ENCODE measurements around the gene WHRN.

The WHRN gene

DNA sequence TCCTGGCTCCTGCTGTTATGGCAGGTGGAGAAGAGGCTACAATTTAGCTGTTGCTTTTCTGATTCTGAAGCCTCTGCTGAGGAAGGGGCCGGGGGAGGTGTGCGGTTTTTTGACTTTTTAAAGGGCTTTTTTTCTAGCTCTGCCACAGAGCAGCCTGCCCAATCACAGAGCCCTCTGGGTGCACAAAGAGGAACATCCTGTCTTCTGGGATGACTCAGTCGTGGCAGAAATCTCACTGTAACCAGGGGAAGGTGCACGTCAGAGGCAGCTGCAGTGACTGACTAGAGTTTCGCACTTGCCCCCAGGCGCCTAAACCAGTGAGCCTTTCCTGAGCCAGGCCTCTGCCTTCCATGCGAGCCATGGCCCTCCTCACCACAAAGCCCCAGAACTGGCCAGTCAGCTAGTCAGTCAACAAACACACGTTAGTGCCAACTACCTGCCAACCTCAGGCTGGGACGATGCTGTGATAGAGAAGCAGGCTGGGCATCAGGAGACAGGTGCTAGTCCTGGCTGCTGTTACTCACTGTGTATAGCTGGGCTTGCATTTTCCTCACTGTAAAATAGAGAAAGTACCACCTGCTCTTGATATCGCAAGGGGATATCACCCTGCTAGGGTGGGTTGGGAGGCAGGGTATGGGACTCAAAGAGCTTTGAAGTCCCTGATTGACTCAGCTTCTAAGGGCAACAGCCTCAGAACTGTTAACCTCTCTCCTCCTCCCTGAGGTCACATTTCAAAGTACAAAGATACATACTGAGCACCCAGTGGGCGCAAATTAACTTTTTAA, 119.7 kb downstream of the WHRN start:
- TF ChIP-seq SIN3A (IDR thresholded peaks at IDR 0.05; ENCODE audit: borderline replicate concordance, insufficient read depth, low read length) (no peak), POLR2AphosphoS5 (IDR thresholded peaks at IDR 0.05; ENCODE audit: low read depth, low read length) (no peak), TAF1 (IDR thresholded peaks at IDR 0.05; ENCODE audit: borderline replicate concordance, insufficient read depth, low read length) (no peak), FOXP2 (optimal IDR thresholded peaks at IDR 0.05; ENCODE audit: borderline replicate concordance, extremely low read depth, extremely low read length, insufficient read depth) (no peak)
- TF ChIP-seq, protein P1, sequence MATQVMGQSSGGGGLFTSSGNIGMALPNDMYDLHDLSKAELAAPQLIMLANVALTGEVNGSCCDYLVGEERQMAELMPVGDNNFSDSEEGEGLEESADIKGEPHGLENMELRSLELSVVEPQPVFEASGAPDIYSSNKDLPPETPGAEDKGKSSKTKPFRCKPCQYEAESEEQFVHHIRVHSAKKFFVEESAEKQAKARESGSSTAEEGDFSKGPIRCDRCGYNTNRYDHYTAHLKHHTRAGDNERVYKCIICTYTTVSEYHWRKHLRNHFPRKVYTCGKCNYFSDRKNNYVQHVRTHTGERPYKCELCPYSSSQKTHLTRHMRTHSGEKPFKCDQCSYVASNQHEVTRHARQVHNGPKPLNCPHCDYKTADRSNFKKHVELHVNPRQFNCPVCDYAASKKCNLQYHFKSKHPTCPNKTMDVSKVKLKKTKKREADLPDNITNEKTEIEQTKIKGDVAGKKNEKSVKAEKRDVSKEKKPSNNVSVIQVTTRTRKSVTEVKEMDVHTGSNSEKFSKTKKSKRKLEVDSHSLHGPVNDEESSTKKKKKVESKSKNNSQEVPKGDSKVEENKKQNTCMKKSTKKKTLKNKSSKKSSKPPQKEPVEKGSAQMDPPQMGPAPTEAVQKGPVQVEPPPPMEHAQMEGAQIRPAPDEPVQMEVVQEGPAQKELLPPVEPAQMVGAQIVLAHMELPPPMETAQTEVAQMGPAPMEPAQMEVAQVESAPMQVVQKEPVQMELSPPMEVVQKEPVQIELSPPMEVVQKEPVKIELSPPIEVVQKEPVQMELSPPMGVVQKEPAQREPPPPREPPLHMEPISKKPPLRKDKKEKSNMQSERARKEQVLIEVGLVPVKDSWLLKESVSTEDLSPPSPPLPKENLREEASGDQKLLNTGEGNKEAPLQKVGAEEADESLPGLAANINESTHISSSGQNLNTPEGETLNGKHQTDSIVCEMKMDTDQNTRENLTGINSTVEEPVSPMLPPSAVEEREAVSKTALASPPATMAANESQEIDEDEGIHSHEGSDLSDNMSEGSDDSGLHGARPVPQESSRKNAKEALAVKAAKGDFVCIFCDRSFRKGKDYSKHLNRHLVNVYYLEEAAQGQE (IDR thresholded peaks at IDR 0.05; ENCODE audit: insufficient read depth in 1 of 2, low read depth in 2 of 2, low read length in 2 of 2): no peak

DNA sequence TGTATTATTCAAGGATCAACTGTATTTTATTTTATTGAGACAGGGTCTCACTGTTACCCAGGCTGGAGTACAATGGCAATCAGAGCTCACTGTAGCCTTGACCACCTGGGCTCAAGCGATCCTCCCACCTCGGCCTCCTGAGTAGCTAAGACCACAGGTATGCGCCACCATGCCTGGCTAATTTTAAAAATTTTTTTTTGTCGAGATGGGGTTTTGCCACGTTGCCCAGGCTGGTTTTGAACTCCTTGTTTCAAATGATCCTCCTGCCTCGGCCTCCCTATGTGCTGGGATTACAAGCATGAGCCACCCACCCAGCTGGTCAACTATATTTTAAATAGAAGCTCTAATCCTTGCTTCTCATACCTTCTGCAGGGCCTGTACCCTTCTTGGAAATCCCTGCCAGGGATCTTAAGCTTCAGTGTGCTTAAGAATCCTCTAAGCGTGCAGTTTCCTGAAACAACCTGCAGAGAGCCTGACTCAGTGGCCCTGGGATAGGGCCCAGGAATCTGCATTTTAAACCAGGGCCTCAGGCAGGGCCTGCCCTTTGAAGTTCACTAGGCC, 120.4 kb downstream of the WHRN start:
- no peak for TF ChIP-seq TAF1 (IDR thresholded peaks at IDR 0.05; ENCODE audit: borderline replicate concordance, insufficient read depth, low read length)
- no peak for TF ChIP-seq POLR2AphosphoS5 (IDR thresholded peaks at IDR 0.05; ENCODE audit: low read depth, low read length)
- TF ChIP-seq FOXP2 (optimal IDR thresholded peaks at IDR 0.05; ENCODE audit: borderline replicate concordance, extremely low read depth, extremely low read length, insufficient read depth): no peak
- TF ChIP-seq, protein P1 (IDR thresholded peaks at IDR 0.05; ENCODE audit: insufficient read depth in 1 of 2, low read depth in 2 of 2, low read length in 2 of 2): no peak
- TF ChIP-seq SIN3A (IDR thresholded peaks at IDR 0.05; ENCODE audit: borderline replicate concordance, insufficient read depth, low read length): no peak

DNA sequence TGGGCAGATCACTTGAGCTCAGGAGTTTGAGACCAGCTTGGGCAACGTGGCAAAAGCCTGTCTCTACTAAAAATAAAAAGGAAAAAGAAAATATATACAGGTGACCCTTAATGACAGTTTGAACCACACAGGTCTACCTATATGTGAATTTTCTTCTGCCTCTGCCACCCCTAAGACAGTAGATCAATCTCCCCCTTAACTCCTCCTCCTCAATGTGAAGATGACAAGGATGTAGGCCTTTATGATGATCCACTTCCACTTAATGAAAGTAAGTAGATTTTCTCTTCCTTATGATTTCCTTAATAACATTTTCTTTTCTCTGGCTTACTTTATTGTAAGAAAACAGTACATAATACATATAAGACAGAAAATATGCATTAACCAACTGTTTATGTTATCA, 120.9 kb downstream of the WHRN start:
- TF ChIP-seq FOXP2 (optimal IDR thresholded peaks at IDR 0.05; ENCODE audit: borderline replicate concordance, extremely low read depth, extremely low read length, insufficient read depth) (no peak), SIN3A (IDR thresholded peaks at IDR 0.05; ENCODE audit: borderline replicate concordance, insufficient read depth, low read length) (no peak), TAF1 (IDR thresholded peaks at IDR 0.05; ENCODE audit: borderline replicate concordance, insufficient read depth, low read length) (no peak), POLR2AphosphoS5 (IDR thresholded peaks at IDR 0.05; ENCODE audit: low read depth, low read length) (no peak)
- TF ChIP-seq, protein P1 (IDR thresholded peaks at IDR 0.05; ENCODE audit: insufficient read depth in 1 of 2, low read depth in 2 of 2, low read length in 2 of 2): no peak

DNA sequence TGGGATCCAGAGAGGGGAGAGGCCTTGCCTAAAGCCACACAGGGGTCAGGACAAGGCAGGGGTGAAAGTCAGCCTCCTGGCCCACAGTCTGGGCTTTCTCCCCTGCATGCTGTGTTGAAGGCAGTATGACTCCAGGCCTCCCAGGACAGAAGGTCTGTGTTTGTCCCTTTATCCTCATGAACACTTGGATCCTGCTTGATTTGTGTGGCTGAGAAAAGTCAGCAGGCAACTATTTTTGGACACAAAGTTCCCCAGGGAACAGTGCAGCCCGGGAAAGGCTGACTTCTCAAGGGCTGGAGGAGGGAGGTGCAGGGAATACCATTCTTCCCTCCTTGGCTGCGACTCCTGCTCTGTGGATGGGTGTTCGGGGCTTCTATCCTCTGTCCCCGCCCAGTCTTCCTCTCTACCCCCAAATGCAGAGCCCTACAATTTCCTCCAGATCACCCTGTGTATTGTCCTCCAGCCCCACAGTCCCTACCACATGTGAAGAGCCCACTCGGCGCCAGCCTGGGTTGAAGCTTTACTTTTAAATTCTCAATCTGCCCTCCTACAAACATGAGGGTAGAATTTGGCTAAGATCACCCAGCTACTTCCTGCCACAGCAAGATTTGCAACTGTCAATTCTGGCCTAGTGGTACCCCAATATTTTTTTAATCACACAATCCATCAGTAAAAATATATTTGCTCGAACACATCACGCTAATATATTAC, 121.6 kb downstream of the WHRN start:
- TF ChIP-seq TAF1 (IDR thresholded peaks at IDR 0.05; ENCODE audit: borderline replicate concordance, insufficient read depth, low read length) (no peak), POLR2AphosphoS5 (IDR thresholded peaks at IDR 0.05; ENCODE audit: low read depth, low read length) (no peak), FOXP2 (optimal IDR thresholded peaks at IDR 0.05; ENCODE audit: borderline replicate concordance, extremely low read depth, extremely low read length, insufficient read depth) (no peak), SIN3A (IDR thresholded peaks at IDR 0.05; ENCODE audit: borderline replicate concordance, insufficient read depth, low read length) (no peak)
- TF ChIP-seq, protein P1 (IDR thresholded peaks at IDR 0.05; ENCODE audit: insufficient read depth in 1 of 2, low read depth in 2 of 2, low read length in 2 of 2): no peak
